Measurements from ENCODE around the gene ADAM8. TPM values are rescaled to one million over a fixed set of nuclear protein-coding genes. Genes with fewer than 3 reads are reported as not detected.

The ADAM8 gene
- total RNA-seq, 4 donors from 2014 or later = 5.4 to 12.4 (median 6.4) TPM

- no peaks in the 10 kb centered on the region for H3K36me3 ChIP-seq
- no peak for TF ChIP-seq CTCF (IDR thresholded peaks at IDR 0.05)
- no peak for TF ChIP-seq POLR2A (IDR thresholded peaks at IDR 0.05)
- no peaks in the 10 kb centered on the region for H3K4me1 ChIP-seq
- H3K9me3 ChIP-seq = no peaks in the 10 kb centered on the region
- DNase-seq = no peak
- H3K4me3 ChIP-seq = no peak overlapping the region
- no peak overlapping the region for H3K27ac ChIP-seq
- H3K27me3 ChIP-seq = no peaks in the 10 kb centered on the region
These were observed 61.9 kb downstream of the ADAM8 start for GRCh38 chr10:133214468-133215410.

GRCh38 chr10:133213641-133214467 is 62.8 kb downstream of the ADAM8 start:
- Histone ChIP-seq H3K27ac (no peak overlapping the region), H3K4me3 (no peak overlapping the region), H3K36me3 (no peaks in the 10 kb centered on the region), H3K9me3 (no peaks in the 10 kb centered on the region), H3K27me3 (no peaks in the 10 kb centered on the region), H3K4me1 (no peaks in the 10 kb centered on the region)
- DNase-seq = no peak
- no peak for TF ChIP-seq POLR2A (IDR thresholded peaks at IDR 0.05)

- H3K36me3 ChIP-seq = no peaks in the 10 kb centered on the region
- no peaks in the 10 kb centered on the region for H3K9me3 ChIP-seq
- no peak overlapping the region for H3K27ac ChIP-seq
- no peaks in the 10 kb centered on the region for H3K4me1 ChIP-seq
- H3K4me3 ChIP-seq = no peak overlapping the region
- DNase-seq = no peak
- H3K27me3 ChIP-seq = no peaks in the 10 kb centered on the region
- TF ChIP-seq POLR2A (IDR thresholded peaks at IDR 0.05) (no peak), CTCF (IDR thresholded peaks at IDR 0.05) (no peak)
These were observed 63.7 kb downstream of the ADAM8 start for GRCh38 chr10:133212853-133213494.

Other genes with a start within 250 kb of the ADAM8 start
- not detected for gene ADGRA1, start 188.9 kb downstream of the ADAM8 start, total RNA-seq
- gene KNDC1, start 116.6 kb downstream of the ADAM8 start, total RNA-seq = 1 to 10 TPM in 1 of 4 donors, under 1 TPM in 1, not detected in 2; 0.27 to 1.7 TPM
- gene UTF1, start 46.7 kb downstream of the ADAM8 start, total RNA-seq = not detected
- under 1 TPM in 1 of 4 donors, not detected in 3; 0.54 TPM for gene VENTX, start 39.0 kb downstream of the ADAM8 start, total RNA-seq
- gene TUBGCP2, start 32.0 kb upstream of the ADAM8 start, total RNA-seq = 10 to 100 TPM; 40.1 to 85.0 (median 67.8) TPM
- 10 to 100 TPM; 25.7 to 42.9 (median 30.5) TPM for gene ZNF511, start 32.0 kb upstream of the ADAM8 start, total RNA-seq
- gene CALY, start 60.0 kb upstream of the ADAM8 start, total RNA-seq = 1 to 10 TPM in 2 of 4 donors, under 1 TPM in 1, not detected in 1; 0.88 to 1.6 (median 1.5) TPM
- gene PRAP1, start 70.5 kb upstream of the ADAM8 start, total RNA-seq = 1,000 to 10,000 TPM in 3 of 4 donors, 10 to 100 TPM in 1; 52.8 to 2,204 (median 1,384) TPM
- gene FUOM, start 81.2 kb upstream of the ADAM8 start, total RNA-seq = 100 to 1,000 TPM in 3 of 4 donors, 10 to 100 TPM in 1; 88.3 to 214 (median 163) TPM
- 100 to 1,000 TPM in 3 of 4 donors, 10 to 100 TPM in 1; 87.5 to 211 (median 172) TPM for gene ECHS1, start 96.5 kb upstream of the ADAM8 start, total RNA-seq
- gene PAOX, start 102.4 kb upstream of the ADAM8 start, total RNA-seq = 10 to 100 TPM; 19.8 to 53.7 (median 36.9) TPM
- gene MTG1, start 117.3 kb upstream of the ADAM8 start, total RNA-seq = 100 to 1,000 TPM in 3 of 4 donors, 10 to 100 TPM in 1; 44.7 to 110 (median 103) TPM
- gene SPRN, start 147.8 kb upstream of the ADAM8 start, total RNA-seq = under 1 TPM in 1 of 4 donors, not detected in 3; 0.47 TPM
- gene SCART1, start 177.1 kb upstream of the ADAM8 start, total RNA-seq = 10 to 100 TPM in 2 of 4 donors, 1 to 10 TPM in 2; 1.9 to 14.6 (median 8.7) TPM